ENCODE results near the gene ROCK2. TPM values are rescaled to one million over a fixed set of nuclear protein-coding genes. Genes with fewer than 3 reads are reported as not detected.
A peak's percentile ranks its signal among the peaks of the same experiment; 100 is the strongest.

Gene ROCK2
- 7.0 TPM for total RNA-seq

GRCh38 chr2:11344342-11344955 lies at the start of gene ROCK2:
ROCK2 (minus strand) TSS chr2:11344636; CDS start chr2:11344136, 500 bp downstream.
- peak; percentile 37 to 79 (median 76) for DNase-seq (ENCODE audit: low read depth in 2 of 3, low spot score in 2 of 3)

GRCh38 chr2:11393711-11394236 lies 49.3 kb upstream of the ROCK2 start:
- DNase-seq (ENCODE audit: low read depth in 2 of 3, low spot score in 2 of 3), result no peak

GRCh38 chr2:11391942-11392266 lies 47.5 kb upstream of the ROCK2 start:
- DNase-seq (ENCODE audit: low read depth in 2 of 3, low spot score in 2 of 3), result no peak

- DNase-seq (ENCODE audit: low read depth in 2 of 3, low spot score in 2 of 3), result no peak
Measured at GRCh38 chr2:11390399-11390658, 45.9 kb upstream of the ROCK2 start.

GRCh38 chr2:11389551-11390398 lies 45.3 kb upstream of the ROCK2 start:
- DNase-seq (ENCODE audit: low read depth in 2 of 3, low spot score in 2 of 3), result no peak

GRCh38 chr2:11389052-11389420 lies 44.6 kb upstream of the ROCK2 start:
- no peak for DNase-seq (ENCODE audit: low read depth in 2 of 3, low spot score in 2 of 3)

GRCh38 chr2:11388262-11389051 lies 44.0 kb upstream of the ROCK2 start:
- DNase-seq (ENCODE audit: low read depth in 2 of 3, low spot score in 2 of 3), result no peak

GRCh38 chr2:11387843-11388242 lies 43.4 kb upstream of the ROCK2 start:
- no peak for DNase-seq (ENCODE audit: low read depth in 2 of 3, low spot score in 2 of 3)

- DNase-seq (ENCODE audit: low read depth in 2 of 3, low spot score in 2 of 3), result no peak
Measured at GRCh38 chr2:11387100-11387390, 42.6 kb upstream of the ROCK2 start.

- DNase-seq (ENCODE audit: low read depth in 2 of 3, low spot score in 2 of 3), result no peak
Measured at GRCh38 chr2:11385847-11386246, 41.4 kb upstream of the ROCK2 start.

- DNase-seq (ENCODE audit: low read depth in 2 of 3, low spot score in 2 of 3), result no peak
Measured at GRCh38 chr2:11385216-11385615, 40.8 kb upstream of the ROCK2 start.

GRCh38 chr2:11379558-11379957 lies 35.1 kb upstream of the ROCK2 start:
- DNase-seq (ENCODE audit: low read depth in 2 of 3, low spot score in 2 of 3), result no peak

- no peak for DNase-seq (ENCODE audit: low read depth in 2 of 3, low spot score in 2 of 3)
Measured at GRCh38 chr2:11377928-11378545, 33.6 kb upstream of the ROCK2 start.

GRCh38 chr2:11376071-11376470 lies 31.6 kb upstream of the ROCK2 start:
- DNase-seq (ENCODE audit: low read depth in 2 of 3, low spot score in 2 of 3), result no peak

- no peak for DNase-seq (ENCODE audit: low read depth in 2 of 3, low spot score in 2 of 3)
Measured at GRCh38 chr2:11375689-11376027, 31.2 kb upstream of the ROCK2 start.

- no peak for DNase-seq (ENCODE audit: low read depth in 2 of 3, low spot score in 2 of 3)
Measured at GRCh38 chr2:11375025-11375688, 30.7 kb upstream of the ROCK2 start.

GRCh38 chr2:11373096-11373495 lies 28.7 kb upstream of the ROCK2 start:
- DNase-seq (ENCODE audit: low read depth in 2 of 3, low spot score in 2 of 3), result no peak

- DNase-seq (ENCODE audit: low read depth in 2 of 3, low spot score in 2 of 3), result no peak
Measured at GRCh38 chr2:11371092-11371937, 26.9 kb upstream of the ROCK2 start.

GRCh38 chr2:11370377-11371091 lies 26.1 kb upstream of the ROCK2 start:
- DNase-seq (ENCODE audit: low read depth in 2 of 3, low spot score in 2 of 3), result no peak

All from hematopoietic multipotent progenitor cell (in vitro differentiated cells).